ENCODE data around the gene FGF12.
"Not testable (repeated sequence)": the region's sequence is repeated elsewhere in the genome, so short reads cannot be mapped to it uniquely, and the experiment has no call there.

Gene FGF12

DNA sequence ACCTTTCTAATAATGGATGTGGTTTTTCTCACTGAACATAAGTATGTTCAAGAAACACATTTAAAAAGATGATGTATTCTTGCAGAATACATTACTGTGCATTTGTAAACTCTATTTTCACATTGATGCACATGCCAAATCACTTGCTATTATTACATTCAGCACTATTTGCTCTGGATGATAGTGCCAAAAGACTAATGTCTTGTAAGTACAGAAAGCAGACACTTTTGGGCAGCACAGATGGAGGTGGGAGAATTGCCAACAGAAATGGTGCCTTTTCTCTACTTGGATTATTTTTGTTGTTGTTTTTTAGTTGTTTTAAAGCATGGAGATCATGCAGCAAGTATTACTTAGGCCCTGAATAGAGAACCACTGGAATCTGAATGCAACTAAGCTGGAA, 10.2 kb upstream of the FGF12 start:
- no peaks in the 10 kb centered on the region for H3K4me1 ChIP-seq (ENCODE audit: control insufficient read depth in 2 of 2, insufficient read depth in 2 of 2, low read length in 2 of 2)
- no peaks in the 10 kb centered on the region for H3K36me3 ChIP-seq (ENCODE audit: control insufficient read depth in 2 of 2, insufficient read depth in 2 of 2, low read length in 2 of 2)
- H3K9ac ChIP-seq (ENCODE audit: low read depth in 1 of 2, low read length in 2 of 2): no peak overlapping the region
- no peaks in the 10 kb centered on the region for H3K9me3 ChIP-seq (ENCODE audit: control insufficient read depth in 2 of 2, low read length in 2 of 2)
- H3K27ac ChIP-seq (ENCODE audit: low read depth in 2 of 2, low read length in 2 of 2): no peak overlapping the region
- no peaks in the 10 kb centered on the region for H3K27me3 ChIP-seq (ENCODE audit: control insufficient read depth in 2 of 2, insufficient read depth in 2 of 2, low read length in 2 of 2)
- no peak overlapping the region for H3K4me3 ChIP-seq (ENCODE audit: low read length in 2 of 2)

DNA sequence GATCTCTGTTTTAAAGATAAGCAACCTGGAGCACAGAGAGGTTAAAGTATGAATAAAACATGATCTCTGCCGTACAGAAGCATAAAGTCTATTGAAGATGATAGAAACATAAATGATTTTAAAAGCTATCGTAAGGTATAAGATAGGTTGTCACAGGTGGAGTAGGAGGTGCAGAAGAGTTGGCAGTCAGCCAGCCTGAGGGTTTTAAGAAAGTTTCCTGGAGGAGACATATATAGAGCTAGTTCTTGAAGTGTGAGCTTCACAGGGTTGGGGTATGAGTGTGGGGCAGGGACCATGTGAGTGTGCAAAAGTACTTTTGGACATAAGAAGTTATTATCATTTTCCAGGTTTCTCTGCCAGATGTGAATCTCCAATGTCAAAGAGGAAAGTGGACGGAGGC, 3.9 kb upstream of the FGF12 start:
- Histone ChIP-seq H3K4me3 (ENCODE audit: low read length in 2 of 2) (no peak overlapping the region), H3K36me3 (ENCODE audit: control insufficient read depth in 2 of 2, insufficient read depth in 2 of 2, low read length in 2 of 2) (no peaks in the 10 kb centered on the region), H3K27ac (ENCODE audit: low read depth in 2 of 2, low read length in 2 of 2) (no peak overlapping the region), H3K9me3 (ENCODE audit: control insufficient read depth in 2 of 2, low read length in 2 of 2) (no peaks in the 10 kb centered on the region), H3K27me3 (ENCODE audit: control insufficient read depth in 2 of 2, insufficient read depth in 2 of 2, low read length in 2 of 2) (peaks cover 0 to 3% of the 10 kb centered on the region in 2 donors), H3K9ac (ENCODE audit: low read depth in 1 of 2, low read length in 2 of 2) (no peak overlapping the region), H3K4me1 (ENCODE audit: control insufficient read depth in 2 of 2, insufficient read depth in 2 of 2, low read length in 2 of 2) (no peaks in the 10 kb centered on the region)

DNA sequence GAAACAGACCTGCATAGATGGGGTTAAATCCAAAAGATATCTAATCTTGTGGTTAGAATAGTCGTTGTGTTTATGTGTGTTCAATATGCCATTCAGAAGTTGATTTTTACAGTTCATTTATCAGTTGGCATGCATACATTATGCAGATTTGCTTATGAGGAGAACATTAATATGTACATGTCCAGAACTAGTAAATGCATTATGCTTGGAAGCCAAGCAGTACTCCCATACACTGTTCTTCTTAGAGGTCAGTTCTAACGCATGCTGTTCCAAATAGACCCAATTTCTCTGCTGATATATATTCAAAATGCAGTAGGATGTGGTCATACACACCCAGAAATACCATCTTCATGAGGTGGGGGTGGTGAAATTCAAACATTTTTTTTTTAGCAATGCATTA, 956 bp downstream of the FGF12 start:
- no peak overlapping the region for H3K27ac ChIP-seq (ENCODE audit: low read depth in 2 of 2, low read length in 2 of 2)
- no peaks in the 10 kb centered on the region for H3K36me3 ChIP-seq (ENCODE audit: control insufficient read depth in 2 of 2, insufficient read depth in 2 of 2, low read length in 2 of 2)
- H3K9me3 ChIP-seq (ENCODE audit: control insufficient read depth in 2 of 2, low read length in 2 of 2): no peaks in the 10 kb centered on the region
- H3K27me3 ChIP-seq (ENCODE audit: control insufficient read depth in 2 of 2, insufficient read depth in 2 of 2, low read length in 2 of 2): peaks cover 0 to 5% of the 10 kb centered on the region in 2 donors
- no peak overlapping the region for H3K4me3 ChIP-seq (ENCODE audit: low read length in 2 of 2)
- H3K4me1 ChIP-seq (ENCODE audit: control insufficient read depth in 2 of 2, insufficient read depth in 2 of 2, low read length in 2 of 2): no peaks in the 10 kb centered on the region
- H3K9ac ChIP-seq (ENCODE audit: low read depth in 1 of 2, low read length in 2 of 2): no peak overlapping the region

DNA sequence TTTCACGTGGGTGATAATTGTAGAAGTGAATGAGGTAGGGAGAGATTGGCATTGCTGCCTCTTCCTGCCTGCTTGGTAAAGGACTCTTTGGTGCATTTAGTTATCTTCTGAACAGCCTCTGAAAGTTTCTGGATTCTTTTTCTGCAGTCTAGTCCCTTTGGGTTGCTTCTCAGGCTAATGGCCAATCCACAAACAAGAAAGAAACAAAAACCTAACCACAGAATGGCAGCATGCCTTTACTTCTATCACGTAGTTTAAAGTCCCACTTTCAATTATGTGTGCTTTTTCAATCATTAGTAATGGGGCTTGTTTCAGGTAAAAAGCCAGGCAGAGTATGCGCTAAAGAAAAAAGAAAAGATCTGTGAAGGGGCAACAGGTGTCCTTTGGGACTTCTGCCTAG, 7.4 kb downstream of the FGF12 start:
- H3K36me3 ChIP-seq (ENCODE audit: control insufficient read depth in 2 of 2, insufficient read depth in 2 of 2, low read length in 2 of 2): no peaks in the 10 kb centered on the region
- H3K4me1 ChIP-seq (ENCODE audit: control insufficient read depth in 2 of 2, insufficient read depth in 2 of 2, low read length in 2 of 2): no peaks in the 10 kb centered on the region
- no peaks in the 10 kb centered on the region for H3K27me3 ChIP-seq (ENCODE audit: control insufficient read depth in 2 of 2, insufficient read depth in 2 of 2, low read length in 2 of 2)
- no peaks in the 10 kb centered on the region for H3K9me3 ChIP-seq (ENCODE audit: control insufficient read depth in 2 of 2, low read length in 2 of 2)
- no peak overlapping the region for H3K27ac ChIP-seq (ENCODE audit: low read depth in 2 of 2, low read length in 2 of 2)
- H3K9ac ChIP-seq (ENCODE audit: low read depth in 1 of 2, low read length in 2 of 2): no peak overlapping the region
- H3K4me3 ChIP-seq (ENCODE audit: low read length in 2 of 2): no peak overlapping the region

DNA sequence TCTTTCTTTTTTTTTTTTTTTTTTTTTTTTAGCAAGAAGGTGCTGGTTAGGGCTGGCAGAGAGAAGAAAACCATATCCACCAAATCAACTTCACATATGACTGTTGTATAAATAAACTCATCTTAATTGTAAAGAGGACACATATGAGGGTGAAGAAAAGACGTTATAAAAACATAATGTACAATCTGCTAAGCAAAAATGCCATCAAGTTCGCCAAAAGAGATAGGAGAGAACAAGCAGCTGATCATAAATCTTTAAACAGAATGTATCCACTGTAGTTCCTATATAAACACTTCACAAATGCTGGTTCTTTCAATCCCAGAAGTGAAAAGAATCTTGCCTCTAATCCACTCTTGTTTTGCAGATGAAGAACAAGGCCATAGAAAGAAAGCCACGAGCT, 9.2 kb downstream of the FGF12 start:
- Histone ChIP-seq H3K27me3 (ENCODE audit: control insufficient read depth in 2 of 2, insufficient read depth in 2 of 2, low read length in 2 of 2) (no peaks in the 10 kb centered on the region), H3K9me3 (ENCODE audit: control insufficient read depth in 2 of 2, low read length in 2 of 2) (no peaks in the 10 kb centered on the region), H3K9ac (ENCODE audit: low read depth in 1 of 2, low read length in 2 of 2) (no peak overlapping the region), H3K4me1 (ENCODE audit: control insufficient read depth in 2 of 2, insufficient read depth in 2 of 2, low read length in 2 of 2) (no peaks in the 10 kb centered on the region), H3K27ac (ENCODE audit: low read depth in 2 of 2, low read length in 2 of 2) (no peak overlapping the region), H3K36me3 (ENCODE audit: control insufficient read depth in 2 of 2, insufficient read depth in 2 of 2, low read length in 2 of 2) (no peaks in the 10 kb centered on the region), H3K4me3 (ENCODE audit: low read length in 2 of 2) (no peak overlapping the region)

DNA sequence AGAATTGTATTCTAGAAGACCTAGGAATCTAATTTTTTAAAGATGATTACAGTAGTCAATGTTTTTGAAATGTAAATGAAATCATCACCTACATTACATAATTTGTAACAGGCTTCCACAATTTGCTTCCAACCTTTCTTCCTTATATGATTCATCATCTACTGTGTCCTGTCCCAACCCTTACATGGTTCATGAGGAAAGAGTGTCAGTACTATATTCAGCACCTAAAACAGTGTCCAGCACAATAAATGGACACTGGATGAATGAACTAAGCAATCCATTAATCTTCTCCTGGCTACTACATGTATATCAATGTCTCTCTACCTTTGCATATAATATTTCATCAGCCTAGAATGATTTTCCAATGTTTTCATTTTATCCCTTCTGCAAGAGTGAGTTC, 12.2 kb downstream of the FGF12 start:
- Histone ChIP-seq H3K9ac (ENCODE audit: low read depth in 1 of 2, low read length in 2 of 2) (no peak overlapping the region), H3K4me3 (ENCODE audit: low read length in 2 of 2) (no peak overlapping the region), H3K4me1 (ENCODE audit: control insufficient read depth in 2 of 2, insufficient read depth in 2 of 2, low read length in 2 of 2) (no peaks in the 10 kb centered on the region), H3K27ac (ENCODE audit: low read depth in 2 of 2, low read length in 2 of 2) (no peak overlapping the region), H3K27me3 (ENCODE audit: control insufficient read depth in 2 of 2, insufficient read depth in 2 of 2, low read length in 2 of 2) (no peaks in the 10 kb centered on the region), H3K9me3 (ENCODE audit: control insufficient read depth in 2 of 2, low read length in 2 of 2) (no peaks in the 10 kb centered on the region), H3K36me3 (ENCODE audit: control insufficient read depth in 2 of 2, insufficient read depth in 2 of 2, low read length in 2 of 2) (no peaks in the 10 kb centered on the region)

DNA sequence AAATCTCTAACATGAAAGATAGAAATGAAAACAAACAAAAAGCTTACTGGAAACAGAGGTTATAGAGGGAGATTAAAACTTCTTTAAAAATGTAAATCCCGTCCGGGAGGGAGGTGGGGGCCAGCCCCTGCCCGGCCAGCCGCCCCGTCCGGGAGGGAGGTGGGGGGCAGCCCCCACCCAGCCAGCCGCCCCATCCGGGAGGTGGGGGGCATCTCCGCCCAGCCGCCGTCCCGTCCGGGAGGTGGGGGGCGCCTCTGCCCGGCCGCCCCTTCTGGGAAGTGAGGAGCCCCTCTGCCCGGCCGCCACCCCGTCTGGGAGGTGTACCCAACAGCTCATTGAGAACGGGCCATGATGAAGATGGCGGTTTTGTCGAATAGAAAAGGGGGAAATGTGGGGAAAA, 16.2 kb downstream of the FGF12 start:
- not testable (repeated sequence) for H3K4me3 ChIP-seq (ENCODE audit: low read length in 2 of 2); H3K27ac ChIP-seq (ENCODE audit: low read depth in 2 of 2, low read length in 2 of 2); H3K36me3 ChIP-seq (ENCODE audit: control insufficient read depth in 2 of 2, insufficient read depth in 2 of 2, low read length in 2 of 2); H3K27me3 ChIP-seq (ENCODE audit: control insufficient read depth in 2 of 2, insufficient read depth in 2 of 2, low read length in 2 of 2); H3K9ac ChIP-seq (ENCODE audit: low read depth in 1 of 2, low read length in 2 of 2); H3K9me3 ChIP-seq (ENCODE audit: control insufficient read depth in 2 of 2, low read length in 2 of 2); H3K4me1 ChIP-seq (ENCODE audit: control insufficient read depth in 2 of 2, insufficient read depth in 2 of 2, low read length in 2 of 2)

DNA sequence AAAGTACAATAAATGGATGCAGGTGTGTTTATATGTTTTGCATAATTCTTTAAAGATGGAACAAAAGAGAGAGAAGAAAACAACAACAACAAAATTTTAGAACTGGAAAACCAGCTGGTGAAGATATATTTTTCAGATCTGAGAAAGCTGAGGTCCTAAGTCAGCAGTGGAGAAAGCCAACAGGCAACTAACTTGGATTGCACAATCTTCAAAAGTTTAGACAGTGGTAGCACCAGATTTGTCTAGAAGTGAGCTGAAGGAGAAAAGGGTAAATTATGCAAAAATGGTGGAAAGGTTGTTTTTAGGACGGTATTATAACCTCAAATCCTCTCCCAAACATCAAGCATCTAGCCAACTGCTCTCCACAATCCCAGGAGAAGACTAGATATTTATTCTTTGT, 17.0 kb downstream of the FGF12 start:
- H3K36me3 ChIP-seq (ENCODE audit: control insufficient read depth in 2 of 2, insufficient read depth in 2 of 2, low read length in 2 of 2): no peaks in the 10 kb centered on the region
- no peak overlapping the region for H3K9ac ChIP-seq (ENCODE audit: low read depth in 1 of 2, low read length in 2 of 2)
- no peaks in the 10 kb centered on the region for H3K9me3 ChIP-seq (ENCODE audit: control insufficient read depth in 2 of 2, low read length in 2 of 2)
- H3K27me3 ChIP-seq (ENCODE audit: control insufficient read depth in 2 of 2, insufficient read depth in 2 of 2, low read length in 2 of 2): no peaks in the 10 kb centered on the region
- no peak overlapping the region for H3K27ac ChIP-seq (ENCODE audit: low read depth in 2 of 2, low read length in 2 of 2)
- H3K4me1 ChIP-seq (ENCODE audit: control insufficient read depth in 2 of 2, insufficient read depth in 2 of 2, low read length in 2 of 2): no peaks in the 10 kb centered on the region
- no peak overlapping the region for H3K4me3 ChIP-seq (ENCODE audit: low read length in 2 of 2)

DNA sequence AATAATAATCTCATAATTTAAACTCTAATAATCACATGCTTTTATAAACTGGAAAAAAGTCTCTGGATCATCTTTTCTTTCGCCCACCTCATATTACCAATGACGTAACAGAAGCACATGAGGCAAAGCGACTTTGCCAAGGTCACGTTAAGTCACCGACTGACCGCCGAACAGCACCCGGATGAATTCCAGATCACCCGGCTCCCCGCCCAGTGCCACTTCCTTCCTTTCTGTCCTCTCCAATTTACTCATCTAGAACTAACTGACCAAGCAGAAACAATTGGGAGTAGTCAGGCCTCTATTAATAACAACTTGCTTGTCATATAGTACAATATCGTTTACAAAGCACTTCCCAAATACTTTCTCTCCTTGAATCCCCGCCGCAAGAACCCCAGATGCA, 21.1 kb downstream of the FGF12 start:
- Histone ChIP-seq H3K27ac (ENCODE audit: low read depth in 2 of 2, low read length in 2 of 2) (no peak overlapping the region), H3K9me3 (ENCODE audit: control insufficient read depth in 2 of 2, low read length in 2 of 2) (no peaks in the 10 kb centered on the region), H3K4me3 (ENCODE audit: low read length in 2 of 2) (no peak overlapping the region), H3K27me3 (ENCODE audit: control insufficient read depth in 2 of 2, insufficient read depth in 2 of 2, low read length in 2 of 2) (no peaks in the 10 kb centered on the region), H3K36me3 (ENCODE audit: control insufficient read depth in 2 of 2, insufficient read depth in 2 of 2, low read length in 2 of 2) (no peaks in the 10 kb centered on the region), H3K4me1 (ENCODE audit: control insufficient read depth in 2 of 2, insufficient read depth in 2 of 2, low read length in 2 of 2) (no peaks in the 10 kb centered on the region), H3K9ac (ENCODE audit: low read depth in 1 of 2, low read length in 2 of 2) (no peak overlapping the region)

DNA sequence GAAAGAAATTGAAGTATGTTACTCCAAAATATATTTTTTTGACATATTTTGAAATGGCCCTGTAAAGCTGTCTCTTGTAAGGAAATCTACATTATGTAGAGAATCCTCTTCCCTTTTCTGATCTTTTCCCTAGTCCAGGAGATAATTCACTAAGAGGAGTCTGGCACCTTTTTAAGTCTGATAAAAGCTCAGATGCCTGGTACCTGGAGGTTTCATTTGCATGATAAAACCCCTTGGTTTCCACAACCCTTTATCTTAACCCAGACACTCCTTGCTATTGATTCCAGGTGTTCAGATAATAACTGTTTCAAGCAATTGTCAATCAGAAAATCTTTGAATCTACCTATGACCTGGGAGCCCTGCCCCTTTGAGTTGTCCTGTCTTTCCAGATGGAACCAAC, 26.5 kb downstream of the FGF12 start:
- Histone ChIP-seq H3K27ac (ENCODE audit: low read depth in 2 of 2, low read length in 2 of 2) (no peak overlapping the region), H3K4me1 (ENCODE audit: control insufficient read depth in 2 of 2, insufficient read depth in 2 of 2, low read length in 2 of 2) (no peaks in the 10 kb centered on the region), H3K9me3 (ENCODE audit: control insufficient read depth in 2 of 2, low read length in 2 of 2) (no peaks in the 10 kb centered on the region), H3K36me3 (ENCODE audit: control insufficient read depth in 2 of 2, insufficient read depth in 2 of 2, low read length in 2 of 2) (no peaks in the 10 kb centered on the region), H3K27me3 (ENCODE audit: control insufficient read depth in 2 of 2, insufficient read depth in 2 of 2, low read length in 2 of 2) (no peaks in the 10 kb centered on the region), H3K9ac (ENCODE audit: low read depth in 1 of 2, low read length in 2 of 2) (no peak overlapping the region), H3K4me3 (ENCODE audit: low read length in 2 of 2) (no peak overlapping the region)

DNA sequence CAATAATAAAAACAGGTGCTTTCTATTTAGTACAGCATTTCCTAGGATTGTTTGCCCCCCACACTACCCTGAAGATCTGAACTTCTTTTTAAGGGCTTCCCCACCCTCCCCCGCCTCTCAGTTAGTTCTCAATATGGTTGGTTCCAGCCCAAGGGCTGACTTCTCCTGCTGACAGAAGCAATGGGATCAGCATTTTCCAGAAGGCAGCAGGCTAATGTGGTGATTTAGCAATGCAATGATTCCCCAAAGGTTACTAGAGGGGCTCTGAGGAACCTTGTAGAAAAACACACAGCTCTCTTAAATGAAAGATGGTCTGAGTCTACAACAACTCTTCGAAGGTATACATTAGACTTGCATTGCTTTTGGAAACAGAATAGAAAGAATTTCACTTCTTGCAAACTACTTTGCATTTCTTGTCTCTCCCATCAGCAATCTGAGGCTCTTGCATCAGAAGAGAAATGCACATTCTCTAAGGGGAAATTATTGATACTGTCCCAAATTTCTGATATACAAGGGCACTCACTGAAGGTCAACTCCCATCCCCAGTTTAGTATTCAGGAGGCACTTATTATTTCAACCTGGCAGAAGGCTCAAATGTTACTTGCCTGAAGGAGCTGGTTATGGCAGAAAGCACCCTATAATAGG, 30.3 kb downstream of the FGF12 start:
- Histone ChIP-seq H3K36me3 (ENCODE audit: control insufficient read depth in 2 of 2, insufficient read depth in 2 of 2, low read length in 2 of 2) (no peaks in the 10 kb centered on the region), H3K4me1 (ENCODE audit: control insufficient read depth in 2 of 2, insufficient read depth in 2 of 2, low read length in 2 of 2) (no peaks in the 10 kb centered on the region), H3K27me3 (ENCODE audit: control insufficient read depth in 2 of 2, insufficient read depth in 2 of 2, low read length in 2 of 2) (no peaks in the 10 kb centered on the region), H3K9ac (ENCODE audit: low read depth in 1 of 2, low read length in 2 of 2) (no peak overlapping the region), H3K4me3 (ENCODE audit: low read length in 2 of 2) (no peak overlapping the region), H3K27ac (ENCODE audit: low read depth in 2 of 2, low read length in 2 of 2) (no peak overlapping the region), H3K9me3 (ENCODE audit: control insufficient read depth in 2 of 2, low read length in 2 of 2) (no peaks in the 10 kb centered on the region)

All from mucosa of rectum (tissue), 2 donors.